PFSK-1 (cell line): ENCODE results near the gene KCNIP3.

Source experiments
- FOXP2 ChIP-seq: optimal IDR thresholded peaks from 2 replicates; pipeline ENCODE3; 2011; ENCODE audit warnings: borderline replicate concordance, control low read depth, inconsistent platforms; ENCODE audit not compliant: insufficient read depth; ENCODE audit errors: extremely low read length, extremely low read depth
- POLR2AphosphoS5 ChIP-seq: IDR thresholded peaks from 2 replicates; pipeline ENCODE4 v1.6.1; 2012; ENCODE audit warnings: low read depth, mild to moderate bottlenecking, control low read depth, low read length, moderate library complexity
- SIN3A ChIP-seq: IDR thresholded peaks from 2 replicates; pipeline ENCODE4 v1.6.1; 2012; ENCODE audit warnings: mild to moderate bottlenecking, low read length, moderate library complexity, borderline replicate concordance; ENCODE audit not compliant: insufficient read depth
- TAF1 ChIP-seq: IDR thresholded peaks from 2 replicates; pipeline ENCODE4 v1.6.1; 2012; ENCODE audit warnings: low read length, control low read depth, borderline replicate concordance; ENCODE audit not compliant: insufficient read depth
- TF ChIP-seq, protein P1 (sequence below), 2 experiments: IDR thresholded peaks; 2 replicates each; pipeline versions ENCODE4 v1.6.1 to v1.8.0; 2011 to 2012; ENCODE audit warnings: low read depth in 2 of 2, low read length in 2 of 2, control low read depth in 1 of 2, inconsistent platforms in 1 of 2, mild to moderate bottlenecking in 1 of 2, moderate library complexity in 1 of 2; ENCODE audit not compliant: insufficient read depth in 1 of 2

DNA sequence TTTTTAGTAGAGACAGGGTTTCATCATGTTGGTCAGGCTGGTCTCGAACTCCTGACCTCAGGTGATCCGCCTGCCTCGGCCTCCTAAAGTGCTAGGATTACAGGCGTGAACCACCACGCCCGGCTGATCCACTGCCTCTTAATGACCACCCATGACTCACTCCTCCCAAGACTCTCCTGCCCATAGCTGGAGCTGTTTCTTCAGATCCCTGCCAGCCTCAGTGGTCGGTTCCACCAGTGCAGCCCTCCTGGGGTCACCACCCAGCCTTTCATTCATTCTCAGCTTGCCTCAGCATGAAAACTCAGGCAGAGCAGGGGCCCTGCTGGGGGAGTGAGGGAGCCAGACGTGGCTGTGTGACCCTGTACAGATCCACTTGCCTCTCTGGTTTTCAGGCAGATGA, 12.5 kb downstream of the KCNIP3 start:
- TF ChIP-seq POLR2AphosphoS5 = no peak
- TF ChIP-seq, protein P1, sequence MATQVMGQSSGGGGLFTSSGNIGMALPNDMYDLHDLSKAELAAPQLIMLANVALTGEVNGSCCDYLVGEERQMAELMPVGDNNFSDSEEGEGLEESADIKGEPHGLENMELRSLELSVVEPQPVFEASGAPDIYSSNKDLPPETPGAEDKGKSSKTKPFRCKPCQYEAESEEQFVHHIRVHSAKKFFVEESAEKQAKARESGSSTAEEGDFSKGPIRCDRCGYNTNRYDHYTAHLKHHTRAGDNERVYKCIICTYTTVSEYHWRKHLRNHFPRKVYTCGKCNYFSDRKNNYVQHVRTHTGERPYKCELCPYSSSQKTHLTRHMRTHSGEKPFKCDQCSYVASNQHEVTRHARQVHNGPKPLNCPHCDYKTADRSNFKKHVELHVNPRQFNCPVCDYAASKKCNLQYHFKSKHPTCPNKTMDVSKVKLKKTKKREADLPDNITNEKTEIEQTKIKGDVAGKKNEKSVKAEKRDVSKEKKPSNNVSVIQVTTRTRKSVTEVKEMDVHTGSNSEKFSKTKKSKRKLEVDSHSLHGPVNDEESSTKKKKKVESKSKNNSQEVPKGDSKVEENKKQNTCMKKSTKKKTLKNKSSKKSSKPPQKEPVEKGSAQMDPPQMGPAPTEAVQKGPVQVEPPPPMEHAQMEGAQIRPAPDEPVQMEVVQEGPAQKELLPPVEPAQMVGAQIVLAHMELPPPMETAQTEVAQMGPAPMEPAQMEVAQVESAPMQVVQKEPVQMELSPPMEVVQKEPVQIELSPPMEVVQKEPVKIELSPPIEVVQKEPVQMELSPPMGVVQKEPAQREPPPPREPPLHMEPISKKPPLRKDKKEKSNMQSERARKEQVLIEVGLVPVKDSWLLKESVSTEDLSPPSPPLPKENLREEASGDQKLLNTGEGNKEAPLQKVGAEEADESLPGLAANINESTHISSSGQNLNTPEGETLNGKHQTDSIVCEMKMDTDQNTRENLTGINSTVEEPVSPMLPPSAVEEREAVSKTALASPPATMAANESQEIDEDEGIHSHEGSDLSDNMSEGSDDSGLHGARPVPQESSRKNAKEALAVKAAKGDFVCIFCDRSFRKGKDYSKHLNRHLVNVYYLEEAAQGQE (IDR thresholded peaks at IDR 0.05; ENCODE audit: insufficient read depth in 1 of 2, low read depth in 2 of 2, low read length in 2 of 2) = no peak
- no peak for TF ChIP-seq TAF1
- TF ChIP-seq SIN3A = no peak
- no peak for TF ChIP-seq FOXP2
